Left renal pelvis (tissue), 4 donors: Measurements from ENCODE around the gene FLNC. TPM values are rescaled to one million over a fixed set of nuclear protein-coding genes. Genes with fewer than 3 reads are reported as not detected.

ENCODE experiments used
- DNase-seq, 4 donors: peaks; one replicate each; pipeline ENCODE4 v3.0.0-alpha.2; 2013; ENCODE audit warnings: low read depth in 4 of 4, low spot score in 3 of 4
- polyA plus RNA-seq, 4 donors: library from polyadenylated mRNA; unstranded; fragments of 120-200 nt; gene quantifications; one replicate each; pipeline ENCODE4 v1.2.1, GENCODE V29; 2013; ENCODE audit not compliant: insufficient read length in 4 of 4

The FLNC gene
- polyA plus RNA-seq, 4 donors: 11.8 to 21.0 (median 17.2) TPM

DNA sequence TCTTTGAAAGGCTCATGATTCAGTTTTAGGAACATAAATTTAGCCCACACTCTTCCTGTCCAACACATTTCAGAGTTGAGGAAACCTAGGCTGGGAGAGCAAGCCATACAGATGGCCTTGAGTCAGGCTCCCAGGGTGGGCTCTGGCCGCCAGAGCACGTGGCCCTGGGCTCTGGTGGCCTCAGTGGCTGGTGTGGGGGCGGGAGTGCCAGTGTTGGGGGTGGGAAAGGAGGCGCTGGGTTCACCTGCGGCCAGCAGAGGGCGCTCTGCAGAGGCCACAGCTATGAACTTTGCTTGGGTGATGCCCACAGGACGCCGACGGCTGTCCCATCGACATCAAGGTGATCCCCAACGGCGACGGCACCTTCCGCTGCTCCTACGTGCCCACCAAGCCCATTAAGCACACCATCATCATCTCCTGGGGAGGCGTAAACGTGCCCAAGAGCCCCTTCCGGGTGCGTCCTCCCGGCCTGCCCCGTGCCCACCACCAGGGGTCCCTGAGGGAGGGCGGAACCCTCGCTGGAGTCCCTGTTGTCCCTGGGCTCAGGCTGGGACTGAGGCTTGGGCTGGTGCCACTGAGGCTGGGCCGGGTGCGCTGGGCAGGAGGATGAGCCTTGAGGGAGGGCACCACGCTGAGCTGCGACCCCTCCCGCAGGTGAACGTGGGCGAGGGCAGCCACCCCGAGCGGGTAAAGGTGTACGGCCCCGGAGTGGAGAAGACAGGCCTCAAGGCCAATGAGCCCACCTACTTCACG, 11.9 kb downstream of the FLNC start:
- no peak for DNase-seq

DNA sequence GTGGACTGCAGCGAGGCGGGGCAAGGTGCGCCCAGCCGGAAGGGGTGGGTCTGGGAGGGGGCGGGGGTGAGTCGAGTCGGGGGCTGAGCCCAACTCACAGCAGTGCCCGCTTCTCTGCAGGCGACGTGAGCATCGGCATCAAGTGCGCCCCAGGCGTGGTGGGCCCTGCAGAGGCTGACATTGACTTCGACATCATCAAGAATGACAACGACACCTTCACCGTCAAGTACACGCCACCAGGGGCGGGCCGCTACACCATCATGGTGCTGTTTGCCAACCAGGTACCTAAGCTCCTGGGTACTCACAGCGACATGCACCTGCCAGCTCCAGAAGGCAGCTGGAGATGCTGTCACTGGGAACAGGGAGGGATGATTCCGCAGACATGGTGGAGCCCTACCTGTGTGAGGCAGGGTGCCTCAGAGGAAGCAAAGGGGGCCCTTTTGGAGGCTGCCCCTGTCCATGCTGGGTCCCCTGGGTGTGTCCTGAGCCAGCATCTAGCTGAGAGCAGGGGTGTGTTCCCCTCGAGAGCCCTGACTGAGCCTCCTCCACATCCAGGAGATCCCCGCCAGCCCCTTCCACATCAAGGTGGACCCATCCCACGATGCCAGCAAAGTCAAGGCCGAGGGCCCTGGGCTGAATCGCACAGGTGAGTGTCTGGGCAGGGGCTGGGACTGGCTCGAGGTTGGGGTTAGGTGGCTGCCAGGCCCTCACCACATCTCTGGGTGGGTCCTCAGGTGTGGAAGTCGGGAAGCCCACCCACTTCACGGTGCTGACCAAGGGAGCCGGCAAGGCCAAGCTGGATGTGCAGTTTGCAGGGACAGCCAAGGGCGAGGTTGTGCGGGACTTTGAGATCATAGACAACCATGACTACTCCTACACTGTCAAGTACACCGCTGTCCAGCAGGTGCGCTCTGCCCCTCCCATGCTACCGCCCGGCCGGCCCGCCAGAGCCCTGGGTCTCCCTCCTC, 12.8 kb downstream of the FLNC start:
- no peak for DNase-seq

DNA sequence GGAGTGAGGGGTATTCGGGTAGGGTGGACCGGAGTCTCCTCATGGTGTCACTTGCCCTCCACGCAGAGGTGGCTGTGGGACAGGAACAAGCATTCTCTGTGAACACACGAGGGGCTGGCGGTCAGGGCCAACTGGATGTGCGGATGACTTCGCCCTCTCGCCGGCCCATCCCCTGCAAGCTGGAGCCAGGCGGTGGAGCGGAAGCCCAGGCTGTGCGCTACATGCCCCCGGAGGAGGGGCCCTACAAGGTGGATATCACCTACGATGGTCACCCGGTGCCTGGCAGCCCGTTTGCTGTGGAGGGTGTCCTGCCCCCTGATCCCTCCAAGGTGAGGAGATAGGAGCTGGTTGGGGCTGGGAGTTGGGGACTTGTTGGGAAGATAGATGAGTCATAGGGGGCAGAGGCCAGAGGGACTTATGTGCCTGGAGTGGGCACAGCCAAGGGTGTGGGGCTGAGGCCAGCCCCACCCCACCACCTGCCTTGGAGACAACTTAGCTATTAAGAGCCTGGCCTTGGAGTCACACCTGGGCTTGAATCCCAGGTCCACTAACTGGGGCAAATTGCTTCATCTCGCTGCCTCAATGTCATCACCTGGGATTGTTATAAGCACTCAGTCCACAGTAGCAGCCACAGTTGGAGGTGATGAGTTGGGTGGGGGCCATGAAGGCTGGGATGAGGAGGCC, 13.9 kb downstream of the FLNC start:
- no peak for DNase-seq

DNA sequence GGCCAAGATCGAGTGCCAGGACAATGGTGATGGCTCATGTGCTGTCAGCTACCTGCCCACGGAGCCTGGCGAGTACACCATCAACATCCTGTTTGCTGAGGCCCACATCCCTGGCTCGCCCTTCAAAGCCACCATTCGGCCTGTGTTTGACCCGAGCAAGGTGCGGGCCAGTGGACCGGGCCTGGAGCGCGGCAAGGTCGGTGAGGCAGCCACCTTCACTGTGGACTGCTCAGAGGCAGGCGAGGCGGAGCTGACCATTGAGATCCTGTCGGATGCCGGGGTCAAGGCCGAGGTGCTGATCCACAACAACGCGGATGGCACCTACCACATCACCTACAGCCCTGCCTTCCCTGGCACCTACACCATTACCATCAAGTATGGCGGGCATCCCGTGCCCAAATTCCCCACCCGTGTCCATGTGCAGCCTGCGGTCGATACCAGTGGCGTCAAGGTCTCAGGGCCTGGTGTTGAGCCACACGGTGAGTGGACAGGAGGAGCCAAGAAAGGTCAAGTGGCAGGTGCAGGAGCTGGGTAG, 14.6 kb downstream of the FLNC start:
- DNase-seq: no peak

DNA sequence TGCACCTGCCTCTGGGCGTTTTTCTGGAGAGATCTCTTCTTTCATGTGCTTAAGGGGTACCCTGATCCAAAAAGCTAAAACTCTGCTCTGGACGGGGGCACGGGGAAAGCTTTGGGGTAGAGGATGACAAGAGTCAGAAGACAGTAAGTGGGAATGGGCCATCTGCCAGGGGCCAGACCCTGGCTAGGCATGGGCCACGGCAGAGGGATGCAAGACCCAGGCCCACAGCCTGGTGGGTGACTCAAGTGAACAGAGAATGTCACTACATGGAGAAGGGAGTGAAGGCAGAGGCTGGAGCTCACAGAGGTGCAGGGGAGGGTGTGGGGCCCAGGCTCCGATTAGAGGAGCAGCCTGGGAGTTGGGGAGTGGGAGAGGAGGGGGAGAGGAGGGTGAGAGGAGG, 15.3 kb downstream of the FLNC start:
- DNase-seq: no peak

DNA sequence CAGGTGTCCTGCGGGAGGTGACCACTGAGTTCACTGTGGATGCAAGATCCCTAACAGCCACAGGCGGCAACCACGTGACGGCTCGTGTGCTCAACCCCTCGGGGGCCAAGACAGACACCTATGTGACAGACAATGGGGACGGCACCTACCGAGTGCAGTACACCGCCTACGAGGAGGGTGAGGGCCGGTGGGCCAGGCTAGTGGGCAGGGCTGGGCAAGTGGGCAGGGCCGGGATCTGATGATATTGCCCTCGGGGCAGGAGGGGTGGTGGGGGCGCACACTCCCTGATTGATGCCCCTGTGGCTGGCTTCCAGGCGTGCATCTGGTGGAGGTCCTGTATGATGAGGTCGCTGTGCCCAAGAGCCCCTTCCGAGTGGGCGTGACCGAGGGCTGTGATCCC, 15.8 kb downstream of the FLNC start:
- no peak for DNase-seq

DNA sequence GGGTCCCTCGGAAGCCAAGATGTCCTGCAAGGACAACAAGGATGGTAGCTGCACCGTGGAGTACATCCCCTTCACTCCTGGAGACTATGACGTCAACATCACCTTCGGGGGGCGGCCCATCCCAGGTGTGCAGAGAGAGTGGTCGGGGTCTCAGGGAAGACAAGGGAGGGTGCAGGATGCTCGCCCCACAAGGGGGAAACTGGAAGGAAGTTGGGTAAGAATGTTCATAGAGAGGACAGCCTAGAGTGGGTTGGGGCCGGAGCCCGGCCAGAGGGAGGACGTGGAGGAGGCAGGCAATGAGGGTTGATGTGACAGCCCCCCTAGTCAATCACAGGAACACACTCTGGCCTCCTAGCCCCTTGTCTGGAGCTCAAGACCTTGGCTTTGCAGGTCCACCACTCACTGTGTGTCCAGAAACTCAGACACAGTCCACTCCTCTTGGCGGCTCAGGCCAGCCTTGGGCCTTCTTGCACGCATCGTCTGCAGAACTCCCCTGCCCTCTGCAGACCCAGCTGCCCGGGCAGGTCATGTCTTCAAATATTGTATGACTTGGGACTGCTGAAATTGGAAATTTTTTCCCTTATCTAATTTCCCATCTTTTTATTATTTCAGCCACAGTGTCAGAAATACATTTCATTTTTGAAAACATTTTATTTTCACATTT, 16.7 kb downstream of the FLNC start:
- DNase-seq: no peak

- no peak for DNase-seq
Measured at GRCh38 chr7:128847721-128848211, 17.6 kb downstream of the FLNC start.

DNA sequence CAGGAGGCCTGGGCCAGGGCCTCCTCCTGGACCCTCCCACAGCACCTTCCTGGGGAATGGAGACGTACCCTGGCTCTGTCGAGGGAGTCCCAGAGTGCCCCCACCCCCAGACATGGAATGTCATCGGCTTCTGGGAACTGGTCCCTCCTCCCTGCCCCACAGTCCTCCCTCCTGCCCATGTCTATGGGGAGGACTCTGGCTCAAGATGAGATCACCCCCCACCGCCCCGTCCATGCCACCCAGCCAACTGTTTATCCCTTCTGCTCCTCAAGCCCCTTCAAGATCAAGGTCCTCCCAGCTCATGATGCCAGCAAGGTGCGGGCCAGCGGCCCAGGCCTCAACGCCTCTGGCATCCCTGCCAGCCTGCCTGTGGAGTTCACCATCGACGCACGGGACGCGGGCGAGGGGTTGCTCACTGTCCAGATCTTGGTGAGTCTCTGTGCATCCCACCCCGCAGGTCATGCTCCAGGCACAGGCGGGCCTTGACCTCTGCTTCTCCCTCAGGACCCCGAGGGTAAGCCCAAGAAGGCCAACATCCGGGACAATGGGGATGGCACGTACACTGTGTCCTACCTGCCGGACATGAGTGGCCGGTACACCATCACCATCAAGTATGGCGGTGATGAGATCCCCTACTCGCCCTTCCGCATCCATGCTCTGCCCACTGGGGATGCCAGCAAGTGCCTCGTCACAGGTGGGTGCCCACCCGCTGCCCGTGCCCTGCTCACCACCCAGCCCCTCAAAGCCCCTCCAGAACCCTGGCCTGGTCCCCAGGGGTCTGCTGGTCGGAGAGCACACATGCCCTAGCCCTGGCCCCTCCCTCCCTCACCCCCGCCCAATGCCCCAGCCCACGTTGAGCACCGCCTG, 18.3 kb downstream of the FLNC start:
- DNase-seq: no peak

- no peak for DNase-seq
Measured at GRCh38 chr7:128849156-128849515, 18.9 kb downstream of the FLNC start.

- no peak for DNase-seq
Measured at GRCh38 chr7:128849804-128850490, 19.7 kb downstream of the FLNC start.

DNA sequence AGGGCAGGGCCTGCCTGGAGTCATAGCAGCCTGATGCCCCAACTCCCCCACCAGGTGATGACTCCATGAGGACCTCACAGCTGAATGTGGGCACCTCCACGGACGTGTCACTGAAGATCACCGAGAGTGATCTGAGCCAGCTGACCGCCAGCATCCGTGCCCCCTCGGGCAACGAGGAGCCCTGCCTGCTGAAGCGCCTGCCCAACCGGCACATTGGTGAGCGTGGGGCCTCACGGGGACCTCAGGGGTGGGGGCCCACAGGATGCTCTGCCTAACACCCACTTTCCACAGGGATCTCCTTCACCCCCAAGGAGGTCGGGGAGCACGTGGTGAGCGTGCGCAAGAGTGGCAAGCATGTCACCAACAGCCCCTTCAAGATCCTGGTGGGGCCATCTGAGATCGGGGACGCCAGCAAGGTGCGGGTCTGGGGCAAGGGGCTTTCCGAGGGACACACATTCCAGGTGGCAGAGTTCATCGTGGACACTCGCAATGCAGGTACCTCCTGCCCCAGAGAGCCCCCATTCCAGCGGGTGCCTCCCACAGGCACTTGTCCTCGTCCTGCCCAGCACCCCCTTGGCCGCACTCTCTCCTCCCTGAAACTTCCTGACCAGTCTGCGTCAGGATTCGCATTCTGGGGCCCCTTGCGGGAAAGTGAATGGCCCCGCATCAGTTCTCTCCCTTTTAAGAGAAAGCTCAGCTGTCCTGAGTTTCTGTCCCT, 22.5 kb downstream of the FLNC start:
- DNase-seq: no peak

DNA sequence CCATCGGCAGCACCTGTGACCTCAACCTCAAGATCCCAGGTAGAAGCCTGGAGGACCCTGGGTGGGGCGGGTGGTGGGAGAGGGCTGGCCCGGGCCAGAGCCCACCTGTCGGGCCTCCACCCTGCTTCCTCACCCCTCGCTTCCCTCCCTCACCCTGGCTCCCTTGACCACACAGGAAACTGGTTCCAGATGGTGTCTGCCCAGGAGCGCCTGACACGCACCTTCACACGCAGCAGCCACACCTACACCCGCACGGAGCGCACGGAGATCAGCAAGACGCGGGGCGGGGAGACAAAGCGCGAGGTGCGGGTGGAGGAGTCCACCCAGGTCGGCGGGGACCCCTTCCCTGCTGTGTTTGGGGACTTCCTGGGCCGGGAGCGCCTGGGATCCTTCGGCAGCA, 23.6 kb downstream of the FLNC start:
- no peak for DNase-seq

DNA sequence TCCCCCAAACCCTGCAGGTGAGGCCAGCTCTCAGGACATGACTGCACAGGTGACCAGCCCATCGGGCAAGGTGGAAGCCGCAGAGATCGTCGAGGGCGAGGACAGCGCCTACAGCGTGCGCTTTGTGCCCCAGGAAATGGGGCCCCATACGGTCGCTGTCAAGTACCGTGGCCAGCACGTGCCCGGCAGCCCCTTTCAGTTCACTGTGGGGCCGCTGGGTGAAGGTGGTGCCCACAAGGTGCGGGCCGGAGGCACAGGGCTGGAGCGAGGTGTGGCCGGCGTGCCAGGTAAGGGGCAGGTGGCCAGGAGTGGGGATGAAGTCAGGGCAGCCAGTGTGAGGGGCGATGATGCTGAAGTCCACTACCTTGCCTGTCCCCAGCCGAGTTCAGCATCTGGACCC, 24.2 kb downstream of the FLNC start:
- DNase-seq: no peak

DNA sequence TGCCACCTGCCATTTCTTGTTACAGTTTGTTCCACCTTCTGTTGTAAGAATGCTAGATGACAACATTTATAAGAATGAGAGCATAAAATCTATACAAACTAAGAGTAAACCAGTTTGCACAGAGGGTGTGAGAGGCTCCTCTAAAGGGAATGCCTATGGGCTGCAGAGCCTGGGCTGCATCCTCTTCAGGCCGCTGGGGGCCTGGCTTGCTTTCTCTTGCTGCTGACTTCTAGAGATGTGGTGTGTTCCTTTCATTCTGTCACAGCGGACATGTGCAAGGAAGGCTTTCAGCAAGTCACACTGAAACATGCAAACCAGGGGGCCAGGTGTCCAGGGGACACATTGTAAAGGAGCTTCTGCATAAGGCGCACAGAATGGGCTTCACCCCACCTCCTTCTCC, 25.4 kb downstream of the FLNC start:
- DNase-seq: no peak

DNA sequence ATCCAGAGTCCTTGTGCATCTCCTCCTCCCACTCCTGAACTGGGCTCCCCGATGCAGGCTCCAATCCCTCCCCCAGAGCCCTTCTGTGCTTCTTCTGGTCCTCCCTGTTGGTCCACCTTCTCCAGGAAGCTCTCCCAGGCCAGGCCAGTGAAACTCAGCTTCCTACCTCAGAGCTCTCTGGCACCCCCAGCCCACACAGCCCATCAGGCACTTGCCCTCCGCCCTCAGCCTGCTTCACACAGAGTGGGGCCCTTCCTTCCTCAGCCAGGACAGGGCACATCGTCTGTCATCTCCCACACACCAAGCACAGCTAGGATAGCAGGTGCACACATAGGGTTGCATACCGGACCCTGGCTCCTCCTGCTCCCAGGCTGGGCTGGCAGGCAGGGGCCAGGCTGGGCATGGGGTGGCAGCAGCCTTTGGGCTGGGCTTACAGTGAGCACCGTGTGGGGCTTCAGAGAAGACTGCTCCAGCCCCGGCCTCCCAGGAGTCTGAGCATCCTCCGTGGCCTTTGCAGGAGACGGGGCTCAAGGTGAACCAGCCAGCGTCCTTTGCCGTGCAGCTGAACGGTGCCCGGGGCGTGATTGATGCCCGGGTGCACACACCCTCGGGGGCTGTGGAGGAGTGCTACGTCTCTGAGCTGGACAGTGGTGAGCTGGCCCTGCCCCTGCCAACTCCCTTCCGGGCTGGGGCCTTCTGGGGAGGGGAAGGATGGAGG, 26.0 kb downstream of the FLNC start:
- no peak for DNase-seq

- no peak for DNase-seq
Measured at GRCh38 chr7:128858380-128859231, 28.4 kb downstream of the FLNC start.
